HG03439 (cell line): Measurements from ENCODE around the gene VWA1.
A peak's percentile ranks its signal among the peaks of the same experiment; 100 is the strongest.
"Not testable (repeated sequence)": the region's sequence is repeated elsewhere in the genome, so short reads cannot be mapped to it uniquely, and the experiment has no call there.

ENCODE experiments used
- ATAC-seq: cut with Tn5 transposase; IDR thresholded peaks from one replicate; pipeline ENCODE4 v1.9.1; 2021; ENCODE audit warnings: mild to moderate bottlenecking, moderate library complexity; ENCODE audit not compliant: unreplicated experiment

The VWA1 gene

DNA sequence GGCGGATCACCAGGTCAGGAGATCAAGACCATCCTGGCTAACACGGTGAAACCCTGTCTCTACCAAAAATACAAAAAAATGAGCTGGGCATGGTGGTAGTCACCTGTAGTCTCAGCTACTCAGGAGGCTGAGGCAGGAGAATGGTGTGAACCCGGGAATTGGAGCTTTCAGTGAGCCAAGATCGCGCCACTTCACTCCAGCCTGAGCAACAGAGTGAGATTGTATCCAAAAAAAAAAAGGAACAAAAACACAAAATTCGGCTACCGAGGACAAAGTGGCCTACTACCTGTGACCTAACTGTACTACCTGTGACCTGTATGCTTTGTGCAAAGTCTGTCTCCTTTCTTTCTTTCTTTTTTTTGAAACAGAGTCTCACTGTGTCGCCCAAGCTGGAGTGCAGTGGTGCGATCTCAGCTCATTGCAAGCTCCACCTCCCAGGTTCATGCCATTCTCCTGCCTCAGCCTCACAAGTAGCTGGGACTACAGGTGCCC lies 32.5 kb upstream of the VWA1 start:
- not testable (repeated sequence) for ATAC-seq

DNA sequence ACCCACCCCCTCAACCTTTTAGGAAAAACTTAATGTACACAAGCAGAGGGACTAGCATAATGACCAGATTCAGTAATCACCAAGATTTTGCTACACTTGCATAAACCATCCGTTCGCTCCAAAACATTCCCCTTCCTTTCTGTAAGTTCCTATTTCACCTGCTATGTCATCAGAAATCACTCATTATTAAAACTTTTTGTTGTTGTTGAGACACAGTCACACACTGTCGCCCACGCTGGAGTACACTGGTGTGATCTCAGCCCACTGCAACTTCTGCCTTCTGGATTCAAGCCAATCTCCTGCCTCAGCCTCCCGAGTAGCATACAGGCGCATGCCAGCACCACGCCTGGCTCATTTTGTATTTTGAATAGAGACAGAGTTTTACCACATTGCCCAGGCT lies 31.8 kb upstream of the VWA1 start:
- no peak for ATAC-seq

DNA sequence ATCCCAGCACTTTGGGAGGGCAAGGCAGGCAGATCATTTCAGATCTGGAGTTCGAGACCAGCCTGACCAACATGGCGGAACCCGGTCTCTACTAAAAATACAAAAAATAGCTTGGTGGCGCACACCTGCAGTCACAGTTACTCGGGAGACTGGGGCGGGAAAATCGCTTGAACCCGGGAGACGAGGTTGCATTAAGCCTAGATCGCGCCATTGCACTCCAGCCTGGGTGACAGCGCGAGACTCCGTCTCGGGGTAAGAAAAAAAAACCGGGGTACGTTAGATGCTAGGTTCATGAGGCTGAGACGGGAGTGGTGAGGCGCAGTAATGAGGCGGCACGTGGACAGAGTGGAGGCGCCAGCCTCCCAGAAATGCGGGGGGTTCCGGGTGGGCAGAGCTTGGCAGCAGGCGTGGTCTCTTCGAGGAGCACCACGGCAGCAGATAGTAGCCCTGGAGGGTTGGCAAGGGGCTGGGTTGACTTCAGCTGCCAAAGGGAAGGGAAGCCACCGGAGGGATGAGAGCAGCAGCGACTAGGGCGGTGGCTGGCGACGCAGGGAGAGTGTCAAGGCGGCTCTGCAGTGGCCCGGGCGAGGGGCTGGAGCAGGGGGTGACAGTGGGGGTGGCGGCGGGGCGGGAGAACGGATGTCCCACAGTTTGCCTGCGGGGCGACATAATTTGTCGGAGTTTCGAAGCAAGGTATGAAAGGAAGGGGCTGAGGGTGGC lies 29.2 kb upstream of the VWA1 start:
- no peak for ATAC-seq

DNA sequence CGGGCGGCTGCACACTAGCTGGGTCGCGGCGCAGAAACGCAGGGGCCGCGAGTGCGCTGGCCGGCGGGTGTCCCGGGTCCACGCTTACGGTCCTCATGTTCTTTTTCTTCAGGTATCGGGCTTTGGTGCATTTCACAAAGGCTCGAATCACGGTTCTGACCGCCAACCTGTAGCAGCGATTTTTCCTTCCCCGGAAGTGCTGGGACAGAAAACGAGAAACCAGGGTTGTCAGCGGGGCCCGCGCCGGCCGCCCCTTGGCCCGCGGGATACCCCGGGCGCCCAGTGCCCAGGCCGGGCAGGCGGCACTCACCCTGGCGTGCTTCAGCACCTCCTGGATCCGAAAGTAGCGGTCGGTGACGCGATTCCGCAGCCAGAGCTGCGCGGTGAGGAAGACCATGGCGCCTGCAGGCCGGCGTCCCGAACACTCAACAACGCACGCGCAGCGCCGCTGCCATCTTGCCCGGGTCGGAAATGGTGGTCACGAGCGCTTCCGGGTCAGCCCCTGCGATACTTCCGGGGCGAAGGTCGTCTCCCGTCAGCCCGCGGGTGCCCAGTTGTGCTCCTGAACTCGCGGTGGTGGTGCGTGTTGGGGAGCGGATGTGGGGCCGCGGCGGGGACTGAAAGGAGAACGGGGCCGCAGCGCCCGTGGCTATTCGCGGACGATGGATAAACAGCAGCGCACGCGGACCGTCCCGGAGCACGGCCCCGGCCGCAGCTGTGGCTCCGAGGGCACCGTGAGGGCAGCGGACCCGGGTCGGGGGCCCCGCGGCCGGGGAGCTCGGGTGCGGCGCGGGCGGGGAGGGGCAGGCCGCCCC lies 28.5 kb upstream of the VWA1 start, which contains the start of gene MRPL20:
MRPL20 (minus strand) TSS at position 473 of the 815 bp plus-strand sequence; CDS start at position 397, 76 bp downstream.
- peak; percentile 82 for ATAC-seq

DNA sequence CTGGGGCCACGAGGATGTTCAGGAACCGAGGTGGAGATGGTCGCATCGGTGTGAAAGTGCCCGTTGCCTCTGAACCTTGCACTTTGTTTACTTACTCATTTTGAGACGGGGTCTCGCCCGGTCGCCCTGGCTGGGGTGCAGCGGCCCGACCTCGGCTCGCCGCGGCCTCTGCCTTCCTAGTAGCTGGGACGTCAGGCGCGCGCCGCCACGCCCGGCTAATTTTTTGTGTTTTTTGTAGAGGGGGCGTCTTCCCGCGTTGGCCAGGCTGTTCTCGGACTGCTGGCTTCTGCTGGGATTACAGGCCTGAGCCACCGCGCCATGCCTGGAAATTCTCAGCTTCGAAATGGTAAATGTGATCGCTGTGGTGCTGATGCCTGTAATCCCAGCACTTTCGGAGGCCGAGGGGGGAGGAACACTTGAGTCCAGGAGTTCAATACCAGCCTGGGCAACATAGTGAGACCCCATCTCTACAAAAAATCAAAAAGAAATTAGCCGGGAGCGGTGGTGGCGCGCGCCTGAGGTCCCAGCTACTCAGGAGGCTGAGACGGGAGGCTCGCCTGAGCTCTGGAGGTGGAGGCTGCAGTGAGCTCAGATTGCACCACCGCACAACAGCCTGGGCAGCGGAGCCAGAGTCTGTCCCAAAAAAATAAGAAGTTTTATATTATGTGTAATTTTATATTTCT lies 27.7 kb upstream of the VWA1 start:
- peak; percentile 29 for ATAC-seq

DNA sequence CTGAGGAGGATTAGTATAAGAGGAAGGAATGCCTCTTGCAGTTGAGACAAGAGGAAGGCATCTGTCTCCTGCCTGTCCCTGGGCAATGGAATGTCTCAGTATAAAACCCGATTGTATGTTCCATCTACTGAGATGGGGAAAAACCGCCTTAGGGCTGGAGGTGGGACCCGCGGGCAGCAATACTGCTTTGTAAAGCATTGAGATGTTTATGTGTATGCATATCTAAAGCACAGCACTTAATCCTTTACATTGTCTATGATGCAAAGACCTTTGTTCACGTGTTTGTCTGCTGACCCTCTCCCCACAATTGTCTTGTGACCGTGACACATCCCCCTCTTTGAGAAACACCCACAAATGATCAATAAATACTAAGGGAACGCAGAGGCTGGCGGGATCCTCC lies 25.3 kb upstream of the VWA1 start:
- not testable (repeated sequence) for ATAC-seq

DNA sequence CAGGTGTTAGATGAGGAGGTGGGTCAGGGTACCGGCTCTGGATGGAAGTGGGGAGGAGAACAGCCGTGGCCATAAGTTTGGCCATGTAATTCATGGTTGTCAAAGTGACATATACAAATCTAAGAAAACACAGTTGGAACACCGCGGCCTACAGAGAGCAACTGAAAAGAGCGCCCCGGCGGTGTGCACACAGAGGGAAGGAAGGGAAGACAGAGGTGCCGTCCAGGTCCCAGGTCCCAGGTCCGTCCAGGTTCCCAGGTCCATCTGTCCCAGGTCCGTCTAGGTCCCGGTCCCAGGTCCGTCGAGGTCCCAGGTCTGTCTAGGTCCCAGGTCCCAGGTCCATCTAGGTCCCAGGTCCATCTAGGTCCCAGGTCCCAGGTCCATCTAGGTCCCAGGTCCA lies 23.9 kb upstream of the VWA1 start:
- ATAC-seq = no peak

DNA sequence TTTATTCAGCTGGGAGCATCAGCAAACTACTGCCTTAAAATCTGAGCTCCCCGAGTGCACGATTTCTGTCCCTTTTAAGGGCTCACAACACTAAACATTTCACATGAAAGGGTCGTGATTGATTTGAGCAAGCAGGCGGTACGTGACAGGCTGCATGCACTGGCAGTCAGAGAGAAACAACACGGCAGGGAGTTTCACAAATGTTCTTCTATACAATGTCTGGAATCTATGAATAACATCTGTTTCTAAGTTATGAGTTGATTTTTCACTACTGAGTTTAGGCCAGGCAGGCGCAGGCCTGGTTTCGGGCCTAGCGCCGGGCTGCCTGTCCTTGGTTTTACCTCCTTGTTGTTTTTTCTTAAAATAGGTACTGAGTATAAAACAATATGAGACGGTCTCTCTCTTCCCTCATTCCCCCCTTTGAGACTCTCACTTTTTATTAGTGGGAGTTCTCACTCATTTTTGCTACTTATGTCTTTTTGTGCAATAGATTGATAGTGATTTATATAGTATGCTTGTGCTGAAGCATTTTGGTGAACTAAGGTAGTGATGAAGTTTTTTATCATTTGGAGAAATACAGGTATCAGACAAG lies 23.1 kb upstream of the VWA1 start:
- not testable (repeated sequence) for ATAC-seq

DNA sequence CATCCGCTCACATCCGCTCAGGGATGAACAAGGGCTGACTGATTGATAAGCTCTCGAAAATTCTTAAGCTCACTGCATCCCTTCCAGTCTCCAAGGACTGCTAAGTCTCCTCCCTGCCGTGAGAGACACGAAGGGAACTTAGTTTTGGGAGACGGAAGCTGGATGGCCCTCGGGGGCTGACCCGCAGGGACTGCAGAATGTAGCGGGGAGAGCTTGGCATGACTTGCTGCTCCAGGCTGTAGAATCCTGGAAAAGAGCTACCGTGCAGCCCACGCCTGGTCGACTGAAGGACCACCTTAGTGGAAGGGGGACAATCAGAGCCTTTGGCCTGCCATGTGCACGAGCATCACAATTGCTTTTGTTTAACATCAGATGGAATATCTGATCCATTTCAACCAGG lies 19.7 kb upstream of the VWA1 start:
- ATAC-seq = no peak

DNA sequence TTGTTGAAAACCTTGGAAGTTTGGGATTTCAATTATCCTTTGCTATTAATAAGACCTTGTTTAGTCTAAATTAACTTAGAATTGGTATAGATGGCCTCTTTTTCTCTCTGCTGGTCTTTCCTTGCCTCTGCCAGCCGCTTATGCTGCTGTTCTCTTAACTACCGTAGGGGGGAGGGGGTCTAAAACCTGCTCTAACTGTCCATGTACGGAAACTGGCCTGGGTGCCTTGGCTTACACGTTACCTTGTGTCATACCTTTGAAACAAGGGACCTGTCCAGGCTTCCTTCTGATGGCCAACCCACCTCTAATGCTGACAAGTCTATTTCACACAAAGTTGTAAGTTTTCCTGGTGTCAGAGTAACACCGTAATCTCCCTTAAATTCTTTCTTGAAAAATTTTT lies 18.1 kb upstream of the VWA1 start:
- ATAC-seq = not testable (repeated sequence)

DNA sequence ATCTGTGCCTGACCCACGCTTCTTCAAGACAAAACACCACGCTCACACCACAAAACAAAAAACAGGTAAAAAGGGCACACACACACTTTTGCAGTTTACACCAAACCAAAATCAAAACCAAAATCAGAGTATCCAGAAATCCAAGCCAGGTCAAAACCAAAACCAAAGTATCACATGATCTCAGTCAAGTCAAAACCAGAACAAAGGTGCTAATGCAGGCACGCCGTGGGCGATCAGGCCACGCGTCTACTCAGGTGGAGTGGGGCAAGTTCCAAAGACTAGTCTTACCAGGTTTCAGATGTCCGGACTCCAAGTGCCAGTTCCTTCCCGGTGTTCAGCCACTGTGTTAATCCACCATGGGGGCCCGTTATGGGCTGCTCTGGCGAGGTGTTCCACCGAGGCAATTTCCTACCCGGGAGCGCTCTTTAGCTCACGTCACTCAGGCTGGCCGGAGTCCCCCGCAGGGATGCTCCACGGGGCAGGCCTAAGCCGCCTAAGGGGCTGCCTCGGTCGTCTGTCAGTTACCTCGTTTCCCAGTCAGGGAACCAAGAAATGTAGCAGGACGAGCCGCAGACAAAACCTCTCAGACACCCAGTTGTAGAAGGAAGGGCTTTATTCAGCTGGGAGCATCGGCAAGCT lies 17.5 kb upstream of the VWA1 start:
- not testable (repeated sequence) for ATAC-seq

DNA sequence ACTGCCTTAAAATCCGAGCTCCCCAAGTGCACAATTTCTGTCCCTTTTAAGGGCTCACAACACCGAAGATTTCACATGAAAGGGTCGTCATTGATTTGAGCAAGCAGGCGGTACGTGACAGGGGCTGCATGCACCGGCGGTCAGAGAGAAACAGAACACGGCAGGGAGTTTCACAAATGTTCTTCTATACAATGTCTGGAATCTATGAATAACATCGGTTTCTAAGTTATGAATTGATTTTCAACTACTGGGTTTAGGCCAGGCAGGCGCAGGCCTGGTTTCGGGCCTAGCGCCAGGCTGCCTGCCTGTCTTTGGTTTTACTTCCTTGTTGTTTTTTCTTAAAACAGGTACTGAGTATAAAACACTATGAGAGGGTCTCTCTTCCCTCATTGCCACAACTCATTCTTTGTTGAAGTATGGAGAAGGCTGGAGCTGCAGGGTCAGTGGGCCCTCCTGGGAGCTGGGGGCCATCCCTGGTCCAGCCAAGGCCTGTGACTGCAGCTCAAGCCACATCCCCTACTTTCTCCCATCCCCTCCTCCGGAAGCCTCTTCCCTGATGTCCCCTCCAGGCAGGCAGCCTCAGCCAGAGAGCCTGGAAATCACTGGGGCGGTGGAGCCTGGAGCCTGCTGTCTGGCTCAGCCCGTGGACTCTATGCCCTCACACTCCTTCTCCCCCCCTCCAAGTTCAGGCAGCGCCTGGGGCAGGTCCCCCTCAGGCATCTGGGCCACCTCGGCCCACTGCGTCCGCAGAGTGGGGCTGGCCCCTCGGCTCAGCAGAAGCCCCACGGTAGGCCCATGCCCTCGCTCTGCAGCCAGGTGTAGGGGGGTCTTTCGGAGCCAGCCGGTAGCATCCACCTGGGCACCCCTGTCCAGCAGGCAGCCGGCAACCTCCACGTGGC lies 16.8 kb upstream of the VWA1 start:
- no peak for ATAC-seq

DNA sequence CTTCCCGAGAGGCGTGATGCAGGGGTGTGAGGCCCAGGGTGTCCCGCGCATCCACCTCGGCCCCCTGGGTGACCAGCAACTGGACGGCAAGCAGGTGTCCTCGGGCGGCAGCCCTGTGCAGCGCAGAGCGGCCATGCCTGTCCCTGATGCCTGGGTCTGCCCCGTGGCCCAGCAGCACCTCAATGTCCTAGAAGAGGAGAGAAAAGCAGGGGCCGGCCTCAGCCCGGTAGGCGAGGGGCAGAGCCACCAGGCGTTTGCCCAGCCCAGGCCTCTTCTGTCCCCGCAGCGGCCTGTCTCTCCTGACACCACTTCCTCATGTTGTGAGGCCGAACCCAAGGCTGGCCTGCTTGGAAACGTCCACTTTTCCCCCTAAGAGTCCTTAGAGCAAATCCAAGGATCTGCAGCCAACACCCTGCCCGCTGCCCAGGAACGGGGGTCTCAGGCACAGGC lies 16.1 kb upstream of the VWA1 start:
- no peak for ATAC-seq

DNA sequence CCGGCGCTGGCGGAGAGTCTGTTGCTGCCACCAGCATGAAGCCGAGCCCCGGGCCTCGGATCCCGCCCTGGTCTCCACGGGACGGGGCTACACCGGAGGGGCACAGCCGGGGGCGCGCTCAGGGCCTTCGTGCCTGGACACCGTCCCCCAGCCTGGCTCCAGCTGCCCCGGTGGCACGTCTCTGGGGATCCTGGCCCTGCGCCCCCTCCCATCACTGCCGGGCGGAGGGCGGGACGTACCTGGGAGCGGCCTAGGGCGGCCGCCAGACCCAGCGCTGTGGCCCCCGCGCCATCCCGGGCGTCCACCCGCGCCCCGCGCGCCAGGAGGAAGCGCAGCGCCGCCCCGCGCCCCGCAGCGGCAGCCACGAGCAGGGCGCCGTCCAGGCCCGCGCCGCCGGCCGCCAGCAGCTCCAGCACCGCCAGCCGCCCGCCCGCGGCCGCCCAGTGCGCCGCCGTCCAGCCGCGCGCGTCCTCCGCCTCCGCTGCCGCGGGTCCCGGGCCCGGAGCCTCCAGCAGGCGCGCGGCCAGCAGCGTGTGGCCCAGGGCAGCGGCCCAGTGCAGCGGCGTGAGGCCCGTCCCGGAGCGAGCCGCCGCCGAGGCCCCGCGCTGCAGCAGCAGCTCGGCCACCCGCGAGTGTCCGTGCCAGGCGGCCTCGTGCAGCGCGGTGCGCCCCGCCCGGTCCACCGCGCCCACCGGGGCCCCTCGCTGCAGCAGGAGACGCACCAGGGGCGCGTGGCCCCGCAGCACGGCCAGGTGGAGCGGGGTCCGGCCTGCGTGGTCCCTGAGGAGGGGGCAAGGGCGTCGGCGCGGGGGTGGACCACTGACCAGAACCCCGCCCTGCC lies 15.5 kb upstream of the VWA1 start:
- ATAC-seq = no peak

DNA sequence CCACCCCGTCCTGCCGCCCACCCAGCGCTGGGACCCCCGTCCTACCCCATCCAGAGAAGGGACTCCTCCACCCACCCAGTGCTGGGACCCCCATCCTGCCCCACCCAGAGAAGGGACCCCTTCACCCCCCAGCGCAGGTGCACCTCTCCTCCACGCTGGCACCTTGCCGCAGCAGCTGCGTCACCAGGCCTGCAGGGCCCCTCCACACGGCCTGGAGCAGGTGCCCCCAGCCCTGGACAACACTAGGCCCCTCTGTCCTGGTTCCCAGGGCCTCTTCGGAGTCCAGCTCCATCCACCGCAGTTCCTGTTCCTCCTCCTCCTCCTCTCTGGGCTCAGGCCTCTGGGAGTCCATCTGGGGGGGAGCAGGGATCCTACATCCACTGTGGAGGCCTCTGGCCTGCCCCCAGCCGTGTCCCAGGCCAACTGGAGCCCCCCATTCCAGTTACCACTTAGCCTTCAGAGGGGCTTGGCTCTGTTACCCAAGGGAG lies 14.8 kb upstream of the VWA1 start:
- no peak for ATAC-seq

DNA sequence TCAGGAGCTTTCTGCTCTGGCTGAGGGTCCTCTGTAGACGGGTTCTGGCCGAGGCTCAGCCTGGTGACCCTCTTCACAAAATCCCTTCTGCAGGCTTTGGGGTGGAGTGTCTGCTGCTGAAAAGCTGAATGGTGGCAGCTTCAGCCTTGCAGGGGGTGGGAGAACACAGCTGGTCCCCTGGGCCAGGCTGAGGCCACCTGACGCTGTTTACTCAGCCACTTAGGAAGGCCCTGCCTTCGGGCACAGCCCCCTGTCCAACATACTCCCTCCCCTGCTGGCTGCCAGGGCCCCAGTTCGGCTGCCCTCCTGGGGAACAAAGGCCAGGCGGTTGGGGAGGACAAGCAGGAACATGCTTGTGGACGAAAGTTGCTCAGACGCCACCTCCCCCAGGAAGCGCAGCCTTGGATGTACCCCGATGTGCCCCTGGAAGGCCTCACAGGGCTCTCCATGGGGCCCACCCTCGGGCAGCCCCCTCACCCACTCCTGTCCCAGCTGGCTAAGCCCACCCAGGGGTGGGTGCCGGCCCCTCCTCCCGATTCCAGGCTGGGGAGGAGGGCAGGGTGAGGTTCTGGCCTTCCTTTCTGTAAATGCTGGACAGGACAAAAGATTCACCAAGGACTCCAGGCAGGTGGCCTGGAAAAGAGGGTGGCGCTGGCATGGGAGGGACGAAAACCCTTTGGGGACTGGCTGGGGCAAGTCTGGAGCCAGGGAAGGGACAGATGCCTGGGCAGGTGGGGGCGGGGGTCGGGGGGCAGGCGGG lies 14.2 kb upstream of the VWA1 start, which contains the start of gene ANKRD65:
ANKRD65 (minus strand) TSS at position 130 of the 760 bp plus-strand sequence. CDS start 271 bp downstream, outside the sequence.
- no peak for ATAC-seq

DNA sequence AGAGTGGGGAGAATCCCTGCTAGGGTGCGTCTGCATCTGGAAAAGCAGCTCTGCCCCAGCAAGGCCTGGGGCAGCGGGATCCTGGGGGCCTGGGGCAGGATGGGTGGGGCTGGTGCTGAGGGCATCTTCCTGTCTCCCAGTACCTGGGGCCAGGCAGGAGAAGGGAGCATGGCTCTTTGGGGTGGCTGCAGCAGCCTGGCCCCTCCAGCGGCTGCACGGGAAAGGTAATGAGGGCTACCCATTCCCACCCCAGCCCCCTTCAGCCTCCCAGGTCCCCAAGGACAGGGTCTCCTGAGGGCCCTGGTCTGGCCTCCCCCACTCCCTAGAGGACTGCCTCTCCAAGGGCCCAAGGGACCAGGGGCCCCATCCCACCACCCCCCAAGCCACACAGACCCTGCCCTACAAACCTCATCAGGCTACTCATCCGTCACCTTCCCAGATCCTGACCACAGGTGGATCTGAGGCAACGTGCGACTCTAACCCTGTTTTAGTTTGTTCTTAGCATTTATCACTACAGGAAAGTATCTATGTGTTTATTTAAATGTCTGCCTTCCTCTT lies 13.5 kb upstream of the VWA1 start:
- ATAC-seq = no peak
